GM12878 (cell line): Measurements from ENCODE around the gene ATP2C2. TPM values are rescaled to one million over a fixed set of nuclear protein-coding genes. Genes with fewer than 3 reads are reported as not detected.

Experiments
- BHLHE40 ChIP-seq, 2 experiments: fragments of 450-650 bp in 1 of 2; IDR thresholded peaks; 2 replicates each; pipeline ENCODE4 v1.6.1; 2011 to 2017; ENCODE audit warnings: low read depth in 2 of 2, borderline replicate concordance in 1 of 2, improper control_type of control experiment in 1 of 2, low read length in 1 of 2, mild to moderate bottlenecking in 1 of 2
- CEBPZ ChIP-seq: fragments of 150-350 bp; IDR thresholded peaks from 2 replicates; pipeline ENCODE4 v1.6.1; 2016; ENCODE audit warnings: low read depth, low read length
- DPF2 ChIP-seq: fragments of 450-650 bp; IDR thresholded peaks from 2 replicates; pipeline ENCODE4 v1.6.1; 2017; ENCODE audit warnings: mild to moderate bottlenecking
- EGR1 ChIP-seq, 2 experiments: IDR thresholded peaks; 1 replicate in 1 of 2; 2 replicates in 1 of 2; pipeline ENCODE4 v1.6.1; 2011 to 2012; ENCODE audit warnings: low read depth in 2 of 2, low read length in 2 of 2, borderline replicate concordance in 1 of 2, mild to moderate bottlenecking in 1 of 2, moderate library complexity in 1 of 2
- HDAC6 ChIP-seq: fragments of 200-600 bp; sonication (generic); IDR thresholded peaks from one replicate; pipeline ENCODE4 v1.8.0; 2017; ENCODE audit warnings: antibody characterized with exemption; ENCODE audit not compliant: unreplicated experiment
- IKZF1 ChIP-seq: fragments of 450-650 bp; conservative IDR thresholded peaks from 2 replicates; pipeline ENCODE4 v1.6.1; 2017; ENCODE audit warnings: antibody characterized with exemption, mild to moderate bottlenecking
- IKZF2 ChIP-seq, 2 experiments: fragments of 450-650 bp; IDR thresholded peaks; 2 replicates each; pipeline ENCODE4 v1.6.1; 2017; ENCODE audit warnings: mild to moderate bottlenecking in 2 of 2, moderate library complexity in 2 of 2
- JUND ChIP-seq: IDR thresholded peaks from 2 replicates; pipeline ENCODE4 v1.6.1; 2012; ENCODE audit warnings: low read depth, mild to moderate bottlenecking, low read length, improper control_type of control experiment, moderate library complexity
- NFIC ChIP-seq: IDR thresholded peaks from 2 replicates; pipeline ENCODE4 v1.6.1; 2012; ENCODE audit warnings: low read depth, mild to moderate bottlenecking, inconsistent platforms, low read length, moderate library complexity
- POLR2AphosphoS5 ChIP-seq: IDR thresholded peaks from 2 replicates; pipeline ENCODE4 v1.6.1; 2011; ENCODE audit warnings: mild to moderate bottlenecking, low read length, inconsistent platforms
- RELB ChIP-seq: fragments of 450-650 bp; IDR thresholded peaks from 2 replicates; pipeline ENCODE4 v1.6.1; 2017; ENCODE audit warnings: low read depth, mild to moderate bottlenecking, moderate library complexity
- SP1 ChIP-seq: IDR thresholded peaks from one replicate; pipeline ENCODE4 v1.6.1; 2011; ENCODE audit warnings: low read depth, low read length
- polyA plus RNA-seq, 11 experiments: library from polyadenylated mRNA; depleted of rRNA in 4 of 11; unstranded in 6 of 11; stranded (reverse) in 5 of 11; fragments of >200 nt; fragmentation: Nextera tagmentation in 4 of 11; fragmentation: Illumina TruSeq in 1 of 11; extraction: Ambion mirVana in 4 of 11; extraction: Trizol in 1 of 11; gene quantifications; 1 replicate in 1 of 11; 2 replicates in 10 of 11; pipeline versions ENCODE4 v1.2.1 to v1.2.3, GENCODE V29; 2011 to 2016; ENCODE audit warnings: inconsistent platforms in 2 of 11, missing spikeins in 2 of 11, low read depth in 1 of 11
- total RNA-seq, 4 experiments: library from RNA; depleted of rRNA in 3 of 4; stranded (reverse); fragments of >200 nt in 3 of 4; fragmentation: Illumina TruSeq in 1 of 4; extraction: Trizol in 1 of 4; gene quantifications; 2 replicates each; pipeline versions ENCODE4 v1.2.1 to v1.2.3, GENCODE V29; 2013 to 2021
- TF ChIP-seq, protein P1 (sequence below): fragments of 450-650 bp; IDR thresholded peaks from 2 replicates; pipeline ENCODE4 v1.6.1; 2016; ENCODE audit warnings: mild to moderate bottlenecking, moderate library complexity, borderline replicate concordance
- TF ChIP-seq, protein P2 (sequence below): IDR thresholded peaks from 2 replicates; pipeline ENCODE4 v1.6.1; 2012; ENCODE audit warnings: low read depth, low read length, improper control_type of control experiment

The ATP2C2 gene
- total and polyA plus RNA-seq, 10 of the 15 experiments (the other 5 are each of a cell fraction or from before 2014, with no cell fraction given) = 0.05 to 0.19 TPM; not detected in 8

DNA sequence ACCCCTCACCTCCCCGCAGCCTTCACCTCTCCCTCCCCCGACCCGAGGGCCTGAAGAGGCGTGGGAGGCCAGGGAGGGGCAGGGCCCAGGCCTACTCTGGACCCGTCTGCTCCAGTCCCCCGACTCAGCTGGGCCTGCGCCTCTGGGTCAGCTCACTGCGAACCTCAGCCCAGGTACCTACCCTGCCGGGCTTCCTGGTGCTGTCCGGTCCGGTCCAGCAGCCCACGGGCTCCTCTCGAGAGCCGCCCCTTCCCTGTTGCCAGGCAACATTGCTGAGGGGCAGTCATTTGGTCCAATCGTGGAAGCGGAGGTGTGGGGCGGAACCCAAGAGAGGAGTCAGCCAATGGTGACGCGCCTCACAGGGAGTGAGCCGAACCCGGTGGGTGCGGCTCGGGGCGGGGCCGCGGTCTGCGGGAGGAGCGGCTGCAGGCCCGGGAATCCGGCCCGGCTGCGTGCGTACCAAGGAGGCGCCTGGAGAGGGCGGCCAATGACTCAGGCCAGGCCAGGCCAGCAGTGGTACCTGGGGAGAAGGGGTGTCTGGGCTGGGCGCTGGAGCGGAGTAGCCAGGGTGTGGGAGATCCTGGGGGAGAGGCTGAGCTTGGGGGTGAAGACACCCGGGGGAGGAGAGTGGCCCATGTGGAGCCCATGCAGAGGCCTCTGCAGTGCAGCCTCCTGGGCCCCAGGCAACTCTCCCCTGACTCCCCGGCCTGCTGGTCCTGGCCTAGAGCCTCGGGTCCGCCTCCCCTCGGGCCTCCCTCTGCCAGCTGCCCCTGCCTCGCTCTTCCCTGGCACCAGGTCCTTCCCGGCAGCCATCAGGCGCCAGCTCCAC, 136.3 kb downstream of the ATP2C2 start, which contains the start of gene MEAK7 (continued):
- 0 out of 2 replicates have a peak, but pooled peaks have one; percentile 20 for TF ChIP-seq CEBPZ
- peak; percentile 15 to 65; a peak in 1 of 4 replicates for TF ChIP-seq BHLHE40 (IDR thresholded peaks at IDR 0.05; ENCODE audit: borderline replicate concordance in 1 of 2, low read depth in 2 of 2, low read length in 1 of 2)
- no peak for TF ChIP-seq HDAC6
- TF ChIP-seq, protein P1, sequence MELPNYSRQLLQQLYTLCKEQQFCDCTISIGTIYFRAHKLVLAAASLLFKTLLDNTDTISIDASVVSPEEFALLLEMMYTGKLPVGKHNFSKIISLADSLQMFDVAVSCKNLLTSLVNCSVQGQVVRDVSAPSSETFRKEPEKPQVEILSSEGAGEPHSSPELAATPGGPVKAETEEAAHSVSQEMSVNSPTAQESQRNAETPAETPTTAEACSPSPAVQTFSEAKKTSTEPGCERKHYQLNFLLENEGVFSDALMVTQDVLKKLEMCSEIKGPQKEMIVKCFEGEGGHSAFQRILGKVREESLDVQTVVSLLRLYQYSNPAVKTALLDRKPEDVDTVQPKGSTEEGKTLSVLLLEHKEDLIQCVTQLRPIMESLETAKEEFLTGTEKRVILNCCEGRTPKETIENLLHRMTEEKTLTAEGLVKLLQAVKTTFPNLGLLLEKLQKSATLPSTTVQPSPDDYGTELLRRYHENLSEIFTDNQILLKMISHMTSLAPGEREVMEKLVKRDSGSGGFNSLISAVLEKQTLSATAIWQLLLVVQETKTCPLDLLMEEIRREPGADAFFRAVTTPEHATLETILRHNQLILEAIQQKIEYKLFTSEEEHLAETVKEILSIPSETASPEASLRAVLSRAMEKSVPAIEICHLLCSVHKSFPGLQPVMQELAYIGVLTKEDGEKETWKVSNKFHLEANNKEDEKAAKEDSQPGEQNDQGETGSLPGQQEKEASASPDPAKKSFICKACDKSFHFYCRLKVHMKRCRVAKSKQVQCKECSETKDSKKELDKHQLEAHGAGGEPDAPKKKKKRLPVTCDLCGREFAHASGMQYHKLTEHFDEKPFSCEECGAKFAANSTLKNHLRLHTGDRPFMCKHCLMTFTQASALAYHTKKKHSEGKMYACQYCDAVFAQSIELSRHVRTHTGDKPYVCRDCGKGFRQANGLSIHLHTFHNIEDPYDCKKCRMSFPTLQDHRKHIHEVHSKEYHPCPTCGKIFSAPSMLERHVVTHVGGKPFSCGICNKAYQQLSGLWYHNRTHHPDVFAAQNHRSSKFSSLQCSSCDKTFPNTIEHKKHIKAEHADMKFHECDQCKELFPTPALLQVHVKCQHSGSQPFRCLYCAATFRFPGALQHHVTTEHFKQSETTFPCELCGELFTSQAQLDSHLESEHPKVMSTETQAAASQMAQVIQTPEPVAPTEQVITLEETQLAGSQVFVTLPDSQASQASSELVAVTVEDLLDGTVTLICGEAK = peak; percentile 70; the same call in 1 of the 2 replicates
- no peak for TF ChIP-seq JUND
- peak; percentile 20; the same call in 1 of the 2 replicates for TF ChIP-seq RELB
- peak; percentile 36 to 41; a peak in 1 of 4 replicates for TF ChIP-seq IKZF2 (IDR thresholded peaks at IDR 0.05)
- TF ChIP-seq EGR1 (IDR thresholded peaks at IDR 0.05; ENCODE audit: borderline replicate concordance in 1 of 2, low read depth in 2 of 2, low read length in 2 of 2) = peak in 1 of 2 experiments; percentile 75; a peak in 1 of 3 replicates
- TF ChIP-seq DPF2 = peak; percentile 99
- TF ChIP-seq, protein P2, sequence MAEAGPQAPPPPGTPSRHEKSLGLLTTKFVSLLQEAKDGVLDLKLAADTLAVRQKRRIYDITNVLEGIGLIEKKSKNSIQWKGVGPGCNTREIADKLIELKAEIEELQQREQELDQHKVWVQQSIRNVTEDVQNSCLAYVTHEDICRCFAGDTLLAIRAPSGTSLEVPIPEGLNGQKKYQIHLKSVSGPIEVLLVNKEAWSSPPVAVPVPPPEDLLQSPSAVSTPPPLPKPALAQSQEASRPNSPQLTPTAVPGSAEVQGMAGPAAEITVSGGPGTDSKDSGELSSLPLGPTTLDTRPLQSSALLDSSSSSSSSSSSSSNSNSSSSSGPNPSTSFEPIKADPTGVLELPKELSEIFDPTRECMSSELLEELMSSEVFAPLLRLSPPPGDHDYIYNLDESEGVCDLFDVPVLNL = 0 out of 2 replicates have a peak, but pooled peaks have one; percentile 27
- TF ChIP-seq IKZF1 = peak; percentile 73
- TF ChIP-seq POLR2AphosphoS5 = peak; percentile 57; the same call in 1 of the 2 replicates
- TF ChIP-seq SP1 = peak; percentile 96
- TF ChIP-seq NFIC = no peak
